ENCODE data around the gene XYLT1.

Gene XYLT1

GRCh38 chr16:17375461-17376304 is 95.1 kb downstream of the XYLT1 start:
- DNase-seq (ENCODE audit: low read depth in 3 of 3), result no peak

- no peak for DNase-seq (ENCODE audit: low read depth in 3 of 3)
Measured at GRCh38 chr16:17374668-17375255, 96.0 kb downstream of the XYLT1 start.

- DNase-seq (ENCODE audit: low read depth in 3 of 3), result no peak
Measured at GRCh38 chr16:17373533-17373932, 97.2 kb downstream of the XYLT1 start.

- no peak for DNase-seq (ENCODE audit: low read depth in 3 of 3)
Measured at GRCh38 chr16:17372386-17372785, 98.4 kb downstream of the XYLT1 start.

GRCh38 chr16:17371299-17371698 is 99.5 kb downstream of the XYLT1 start:
- DNase-seq (ENCODE audit: low read depth in 3 of 3), result no peak

GRCh38 chr16:17370731-17371285 is 100.0 kb downstream of the XYLT1 start:
- DNase-seq (ENCODE audit: low read depth in 3 of 3), result no peak

GRCh38 chr16:17370223-17370707 is 100.5 kb downstream of the XYLT1 start:
- no peak for DNase-seq (ENCODE audit: low read depth in 3 of 3)

- DNase-seq (ENCODE audit: low read depth in 3 of 3), result no peak
Measured at GRCh38 chr16:17369421-17370222, 101.1 kb downstream of the XYLT1 start.

- no peak for DNase-seq (ENCODE audit: low read depth in 3 of 3)
Measured at GRCh38 chr16:17368951-17369350, 101.8 kb downstream of the XYLT1 start.

- no peak for DNase-seq (ENCODE audit: low read depth in 3 of 3)
Measured at GRCh38 chr16:17368446-17368845, 102.3 kb downstream of the XYLT1 start.

GRCh38 chr16:17367923-17368322 is 102.8 kb downstream of the XYLT1 start:
- DNase-seq (ENCODE audit: low read depth in 3 of 3), result no peak

GRCh38 chr16:17367036-17367435 is 103.7 kb downstream of the XYLT1 start:
- no peak for DNase-seq (ENCODE audit: low read depth in 3 of 3)

GRCh38 chr16:17366299-17366961 is 104.3 kb downstream of the XYLT1 start:
- no peak for DNase-seq (ENCODE audit: low read depth in 3 of 3)

- DNase-seq (ENCODE audit: low read depth in 3 of 3), result no peak
Measured at GRCh38 chr16:17365591-17366298, 105.0 kb downstream of the XYLT1 start.

GRCh38 chr16:17365211-17365541 is 105.6 kb downstream of the XYLT1 start:
- no peak for DNase-seq (ENCODE audit: low read depth in 3 of 3)

- peak in 1 of 3 donors; percentile 34 for DNase-seq (ENCODE audit: low read depth in 3 of 3)
Measured at GRCh38 chr16:17364319-17365210, 106.2 kb downstream of the XYLT1 start.

- no peak for DNase-seq (ENCODE audit: low read depth in 3 of 3)
Measured at GRCh38 chr16:17362946-17363345, 107.8 kb downstream of the XYLT1 start.

GRCh38 chr16:17362183-17362582 is 108.6 kb downstream of the XYLT1 start:
- DNase-seq (ENCODE audit: low read depth in 3 of 3), result no peak

GRCh38 chr16:17360693-17361122 is 110.1 kb downstream of the XYLT1 start:
- DNase-seq (ENCODE audit: low read depth in 3 of 3), result no peak
